Astrocyte (in vitro differentiated cells and primary cell): ENCODE measurements around the gene CCDC60.

ENCODE experiments used
- CTCF ChIP-seq: IDR thresholded peaks from 2 replicates; pipeline ENCODE4 v1.5.1; 2011; ENCODE audit warnings: low read depth, mild to moderate bottlenecking, inconsistent platforms, low read length, moderate library complexity; ENCODE audit not compliant: insufficient read depth
- EZH2 ChIP-seq: IDR thresholded peaks from 2 replicates; pipeline ENCODE4 v1.6.1; 2012; ENCODE audit warnings: mild to moderate bottlenecking, low read length, inconsistent platforms; ENCODE audit not compliant: insufficient read depth

DNA sequence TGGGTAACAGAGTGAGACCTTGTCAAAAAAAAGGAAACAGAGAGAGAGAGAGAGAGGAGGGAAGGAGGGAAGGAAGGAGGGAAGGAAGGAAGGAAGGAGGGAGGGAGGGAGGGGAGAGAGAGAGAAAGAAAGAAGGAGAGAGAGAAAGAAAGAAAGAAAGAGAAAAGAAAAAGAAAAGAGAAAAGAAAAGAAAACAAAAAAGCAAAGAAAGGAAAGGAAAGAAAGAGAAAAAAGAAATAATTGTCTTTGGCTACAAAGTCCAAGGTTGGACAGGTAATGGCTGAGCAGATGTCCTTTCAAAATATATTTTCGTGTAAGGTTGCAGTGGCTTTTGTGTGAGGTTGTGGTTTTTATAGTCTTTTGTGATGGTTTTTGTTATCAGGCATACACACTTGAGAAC is 21.6 kb upstream of the CCDC60 start:
- TF ChIP-seq CTCF, result no peak
- TF ChIP-seq EZH2, result no peak
